H1 (cell line): ENCODE measurements around the gene GRP. TPM values are rescaled to one million over a fixed set of nuclear protein-coding genes. Genes with fewer than 3 reads are reported as not detected.

ENCODE experiments used
- ASH2L ChIP-seq: fragments of 200-600, 300-600 bp; sonication (generic); IDR thresholded peaks from one replicate; pipeline ENCODE4 v1.7.1; 2017; ENCODE audit warnings: low read length
- BCL11A ChIP-seq, 2 experiments: IDR thresholded peaks; one replicate each; pipeline ENCODE4 v1.6.1; 2011; ENCODE audit warnings: low read depth in 2 of 2, low read length in 2 of 2, mild to moderate bottlenecking in 2 of 2
- EP300 ChIP-seq, 2 experiments: IDR thresholded peaks; 1 replicate in 1 of 2; 2 replicates in 1 of 2; pipeline ENCODE4 v1.6.1; 2011 to 2012; ENCODE audit warnings: low read depth in 2 of 2, low read length in 2 of 2, mild to moderate bottlenecking in 2 of 2, borderline replicate concordance in 1 of 2, inconsistent platforms in 1 of 2, moderate library complexity in 1 of 2
- SIX5 ChIP-seq: IDR thresholded peaks from 2 replicates; pipeline ENCODE4 v1.6.1; 2011; ENCODE audit warnings: mild to moderate bottlenecking, low read depth, low read length
- SUZ12 ChIP-seq: fragments of 200-600 bp; sonication (generic); IDR thresholded peaks from 2 replicates; pipeline ENCODE4 v1.6.1; 2012; ENCODE audit warnings: mild to moderate bottlenecking, inconsistent platforms, low read length, moderate library complexity, mixed read lengths
- polyA plus RNA-seq, 7 experiments: library from polyadenylated mRNA; depleted of rRNA in 3 of 7; stranded (reverse) in 5 of 7; unstranded in 2 of 7; fragments of >200 nt in 5 of 7; fragments of 200-250 nt in 2 of 7; gene quantifications; 1 replicate in 5 of 7; 2 replicates in 1 of 7; 4 replicates in 1 of 7; pipeline versions ENCODE4 v1.2.1 to v1.2.3, GENCODE V29; 2011 to 2013; ENCODE audit warnings: missing spikeins in 2 of 7, mixed read lengths in 2 of 7
- total RNA-seq: library from RNA; stranded (reverse); fragmentation: NEBNext Ultra II Directional; extraction: Animal tissue kit (Norgen Biotek cat#: 25700); gene quantifications from 2 replicates; pipeline ENCODE4 v1.2.1, GENCODE V29; 2021

GRP gene
- total and polyA plus RNA-seq, 2 of the 8 experiments (the other 6 are each of a cell fraction or from before 2014, with no cell fraction given): not detected

DNA sequence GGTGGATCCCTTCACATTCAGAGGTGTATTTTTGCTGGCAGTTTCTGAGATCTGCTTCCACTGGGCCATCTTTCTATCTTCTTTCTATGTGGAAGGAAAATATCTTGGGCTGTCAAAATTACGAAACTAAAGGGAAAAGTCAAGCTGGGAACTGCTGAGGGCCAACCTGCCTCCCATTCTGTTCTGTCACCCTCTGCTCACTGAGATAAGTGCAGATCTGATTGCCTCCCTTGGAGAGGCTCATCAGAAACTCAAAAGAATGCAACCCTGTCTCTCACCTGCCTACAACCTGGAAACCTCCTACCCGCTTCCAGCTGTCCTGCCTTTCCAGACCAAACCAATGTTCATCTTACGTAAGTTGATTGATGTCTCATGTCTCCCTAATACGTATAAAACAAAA lies 26.8 kb downstream of the GRP start (continued):
- TF ChIP-seq ASH2L: no peak
- TF ChIP-seq BCL11A (IDR thresholded peaks at IDR 0.05; ENCODE audit: low read depth in 2 of 2, low read length in 2 of 2): no peak
- no peak for TF ChIP-seq SIX5
- TF ChIP-seq EP300 (IDR thresholded peaks at IDR 0.05; ENCODE audit: borderline replicate concordance in 1 of 2, low read depth in 2 of 2, low read length in 2 of 2): no peak
- no peak for TF ChIP-seq SUZ12
